Panc1 (cell line): ENCODE results near the gene IGSF10.

Source experiments
- CTCF ChIP-seq: fragments of 450-650 bp; IDR thresholded peaks from 2 replicates; pipeline ENCODE4 v1.5.1; 2017; ENCODE audit warnings: mild to moderate bottlenecking
- POLR2AphosphoS5 ChIP-seq: IDR thresholded peaks from 2 replicates; pipeline ENCODE4 v1.6.1; 2012; ENCODE audit warnings: mild to moderate bottlenecking, low read depth, low read length, moderate library complexity
- SIN3A ChIP-seq: IDR thresholded peaks from 2 replicates; pipeline ENCODE4 v1.6.1; 2012; ENCODE audit warnings: low read depth, mild to moderate bottlenecking, low read length, moderate library complexity, borderline replicate concordance; ENCODE audit not compliant: insufficient read depth
- TCF7L2 ChIP-seq: IDR thresholded peaks from 2 replicates; pipeline ENCODE4 v1.6.1; 2011; ENCODE audit warnings: mild to moderate bottlenecking, low read depth, low read length, inconsistent platforms
- TF ChIP-seq, protein P1 (sequence below), 2 experiments: IDR thresholded peaks; 2 replicates each; pipeline ENCODE4 v1.6.1; 2011 to 2012; ENCODE audit warnings: low read depth in 2 of 2, control low read depth in 1 of 2, low read length in 1 of 2, mild to moderate bottlenecking in 1 of 2, moderate library complexity in 1 of 2; ENCODE audit not compliant: insufficient read depth in 1 of 2

DNA sequence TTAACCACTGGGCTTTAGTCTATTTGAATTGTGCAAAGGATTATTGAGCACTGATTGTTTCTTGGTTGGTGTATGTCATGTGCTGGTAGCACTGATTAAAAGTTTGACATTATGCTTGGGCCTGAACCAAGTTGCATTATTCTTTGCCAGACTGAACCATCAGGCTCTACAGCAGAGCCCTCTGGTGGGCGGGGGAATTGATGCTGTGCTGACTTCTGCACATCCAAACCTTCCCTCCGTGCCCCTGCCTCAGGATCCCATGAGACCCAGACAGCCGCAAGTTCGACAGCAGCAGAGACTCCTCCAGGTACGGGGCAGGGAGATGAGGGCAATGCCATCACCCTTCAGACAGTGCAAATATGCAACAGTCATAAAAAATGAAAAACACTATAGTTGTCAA lies 47.9 kb downstream of the IGSF10 start:
- TF ChIP-seq CTCF: 0 out of 2 replicates have a peak, but pooled peaks have one; percentile 15
- no peak for TF ChIP-seq POLR2AphosphoS5
- no peak for TF ChIP-seq TCF7L2
- TF ChIP-seq SIN3A: no peak
- TF ChIP-seq, protein P1, sequence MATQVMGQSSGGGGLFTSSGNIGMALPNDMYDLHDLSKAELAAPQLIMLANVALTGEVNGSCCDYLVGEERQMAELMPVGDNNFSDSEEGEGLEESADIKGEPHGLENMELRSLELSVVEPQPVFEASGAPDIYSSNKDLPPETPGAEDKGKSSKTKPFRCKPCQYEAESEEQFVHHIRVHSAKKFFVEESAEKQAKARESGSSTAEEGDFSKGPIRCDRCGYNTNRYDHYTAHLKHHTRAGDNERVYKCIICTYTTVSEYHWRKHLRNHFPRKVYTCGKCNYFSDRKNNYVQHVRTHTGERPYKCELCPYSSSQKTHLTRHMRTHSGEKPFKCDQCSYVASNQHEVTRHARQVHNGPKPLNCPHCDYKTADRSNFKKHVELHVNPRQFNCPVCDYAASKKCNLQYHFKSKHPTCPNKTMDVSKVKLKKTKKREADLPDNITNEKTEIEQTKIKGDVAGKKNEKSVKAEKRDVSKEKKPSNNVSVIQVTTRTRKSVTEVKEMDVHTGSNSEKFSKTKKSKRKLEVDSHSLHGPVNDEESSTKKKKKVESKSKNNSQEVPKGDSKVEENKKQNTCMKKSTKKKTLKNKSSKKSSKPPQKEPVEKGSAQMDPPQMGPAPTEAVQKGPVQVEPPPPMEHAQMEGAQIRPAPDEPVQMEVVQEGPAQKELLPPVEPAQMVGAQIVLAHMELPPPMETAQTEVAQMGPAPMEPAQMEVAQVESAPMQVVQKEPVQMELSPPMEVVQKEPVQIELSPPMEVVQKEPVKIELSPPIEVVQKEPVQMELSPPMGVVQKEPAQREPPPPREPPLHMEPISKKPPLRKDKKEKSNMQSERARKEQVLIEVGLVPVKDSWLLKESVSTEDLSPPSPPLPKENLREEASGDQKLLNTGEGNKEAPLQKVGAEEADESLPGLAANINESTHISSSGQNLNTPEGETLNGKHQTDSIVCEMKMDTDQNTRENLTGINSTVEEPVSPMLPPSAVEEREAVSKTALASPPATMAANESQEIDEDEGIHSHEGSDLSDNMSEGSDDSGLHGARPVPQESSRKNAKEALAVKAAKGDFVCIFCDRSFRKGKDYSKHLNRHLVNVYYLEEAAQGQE (IDR thresholded peaks at IDR 0.05; ENCODE audit: insufficient read depth in 1 of 2, low read depth in 2 of 2, low read length in 1 of 2): no peak
